SK-N-SH (cell line): ENCODE results near the gene FLRT2. TPM values are rescaled to one million over a fixed set of nuclear protein-coding genes. Genes with fewer than 3 reads are reported as not detected.

Experiments
- CTCF ChIA-PET: fragments of 300-600, 350-600 bp; formaldehyde crosslinking; extraction: SDS; loops from one replicate; lab custom pipeline; 2021; lab: Yijun Ruan, JAX
- POLR2A ChIA-PET: fragments of 350-600 bp; sonication (Branson Sonifier 250); formaldehyde crosslinking; extraction: SDS; loops from one replicate; lab custom pipeline; 2020; ENCODE audit warnings: antibody characterized with exemption, inconsistent platforms; lab: Yijun Ruan, JAX
- DNase-seq: peaks from one replicate; pipeline ENCODE4 v3.0.0; 2012
- H2AFZ ChIP-seq: fragments of 200-600 bp; sonication (generic); 2 replicates; pipeline ENCODE4 v1.8.1; 2016; ENCODE audit warnings: antibody characterized with exemption, mild to moderate bottlenecking, low read depth
- H3F3A ChIP-seq: fragments of 200-600 bp; sonication (generic); replicated peaks from 2 replicates; pipeline ENCODE3; 2016; ENCODE audit warnings: antibody characterized with exemption, mild to moderate bottlenecking; ENCODE audit not compliant: insufficient read depth
- H3K27ac ChIP-seq, 2 experiments: fragments of 200-500 bp in 1 of 2; fragments of 200-600 bp in 1 of 2; sonication (Bioruptor generic) in 1 of 2; sonication (generic), shearing (Covaris generic) in 1 of 2; 2 replicates each; pipeline versions ENCODE4 v1.5.1 to v1.6.1; 2014 to 2016; ENCODE audit warnings: low read depth in 2 of 2, inconsistent platforms in 1 of 2, low read length in 1 of 2, mild to moderate bottlenecking in 1 of 2, mixed read lengths in 1 of 2
- H3K27me3 ChIP-seq: fragments of 200-600 bp; sonication (generic), shearing (Covaris generic); 2 replicates; pipeline ENCODE4 v1.6.1; 2016; ENCODE audit warnings: mixed run types; ENCODE audit not compliant: insufficient read depth
- H3K36me3 ChIP-seq, 2 experiments: fragments of 200-500 bp in 1 of 2; fragments of 200-600 bp in 1 of 2; sonication (Bioruptor generic) in 1 of 2; sonication (generic) in 1 of 2; replicated peaks in 1 of 2; 2 replicates each; pipeline versions ENCODE3 to v1.5.1; 2014 to 2016; ENCODE audit warnings: low read length in 1 of 2, mild to moderate bottlenecking in 1 of 2; ENCODE audit not compliant: insufficient read depth in 2 of 2, control insufficient read depth in 1 of 2
- H3K4me1 ChIP-seq, 2 experiments: fragments of 200-500 bp in 1 of 2; fragments of 200-600 bp in 1 of 2; sonication (Bioruptor generic) in 1 of 2; sonication (generic), shearing (Covaris generic) in 1 of 2; 2 replicates each; pipeline versions ENCODE4 v1.5.1 to v1.6.1; 2014 to 2016; ENCODE audit warnings: low read depth in 1 of 2, low read length in 1 of 2, mixed run types in 1 of 2; ENCODE audit not compliant: insufficient read depth in 2 of 2, control insufficient read depth in 1 of 2
- H3K4me2 ChIP-seq: fragments of 200-600 bp; sonication (generic), shearing (Covaris generic); 2 replicates; pipeline ENCODE4 v1.6.1; 2017; ENCODE audit warnings: mixed run types
- H3K4me3 ChIP-seq, 2 experiments: fragments of 200-500 bp in 1 of 2; fragments of 200-600 bp in 1 of 2; sonication (Bioruptor generic) in 1 of 2; sonication (generic), shearing (Covaris generic) in 1 of 2; 2 replicates each; pipeline versions ENCODE4 v1.5.1 to v1.8.1; 2014 to 2016; ENCODE audit warnings: low read depth in 2 of 2, inconsistent platforms in 1 of 2, low read length in 1 of 2, mild to moderate bottlenecking in 1 of 2, mixed read lengths in 1 of 2, moderate library complexity in 1 of 2
- H3K79me2 ChIP-seq: fragments of 200-600 bp; sonication (generic); 2 replicates; pipeline ENCODE4 v1.8.1; 2017; ENCODE audit warnings: mild to moderate bottlenecking; ENCODE audit not compliant: insufficient read depth
- H3K9ac ChIP-seq: fragments of 200-600 bp; sonication (generic); 2 replicates; pipeline ENCODE4 v1.6.1; 2017; ENCODE audit warnings: mixed run types
- H3K9me2 ChIP-seq: fragments of 200-600 bp; sonication (generic); 2 replicates; pipeline ENCODE4 v1.6.1; 2017; ENCODE audit warnings: mixed run types
- H3K9me3 ChIP-seq: fragments of 200-600 bp; sonication (generic); 2 replicates; pipeline ENCODE4 v1.6.1; 2017; ENCODE audit warnings: mixed run types, mild to moderate bottlenecking, moderate library complexity
- H4K20me1 ChIP-seq: fragments of 200-600 bp; sonication (generic); 2 replicates; pipeline ENCODE4 v1.6.1; 2017; ENCODE audit warnings: mild to moderate bottlenecking, mixed run types; ENCODE audit not compliant: insufficient read depth
- CHD2 ChIP-seq: fragments of 150-350 bp; IDR thresholded peaks from 2 replicates; pipeline ENCODE4 v1.6.1; 2018; ENCODE audit warnings: low read length; ENCODE audit not compliant: partially characterized antibody
- CTCF ChIP-seq: fragments of 200-600 bp; sonication (generic); IDR thresholded peaks from 2 replicates; pipeline ENCODE4 v1.6.1; 2017; ENCODE audit warnings: antibody characterized with exemption, mild to moderate bottlenecking, moderate library complexity
- EZH2phosphoT487 ChIP-seq: fragments of 200-600 bp; sonication (generic); IDR thresholded peaks from 2 replicates; pipeline ENCODE4 v1.6.1; 2017; ENCODE audit warnings: low read depth, mixed run types, mild to moderate bottlenecking, antibody characterized with exemption, moderate library complexity, borderline replicate concordance
- FOSL2 ChIP-seq: IDR thresholded peaks from 2 replicates; pipeline ENCODE4 v1.4.0; 2012; ENCODE audit warnings: low read depth, mild to moderate bottlenecking, moderate library complexity, borderline replicate concordance
- FOXJ3 ChIP-seq: sonication (generic); formaldehyde crosslinking; IDR thresholded peaks from 2 replicates; pipeline ENCODE4 v1.5.1; 2020; ENCODE audit warnings: mild to moderate bottlenecking, missing genetic modification reagents
- JUND ChIP-seq: IDR thresholded peaks from 2 replicates; pipeline ENCODE4 v1.4.0; 2012
- MAX ChIP-seq: IDR thresholded peaks from 2 replicates; pipeline ENCODE4 v1.4.0; 2012; ENCODE audit warnings: low read depth
- MEF2A ChIP-seq: IDR thresholded peaks from 2 replicates; pipeline ENCODE4 v1.4.0; 2012; ENCODE audit warnings: low read depth, borderline replicate concordance
- MXI1 ChIP-seq: IDR thresholded peaks from 2 replicates; pipeline ENCODE4 v1.6.1; 2012; ENCODE audit warnings: mild to moderate bottlenecking, low read depth, low read length, improper control_type of control experiment
- NFIC ChIP-seq: IDR thresholded peaks from 2 replicates; pipeline ENCODE4 v1.4.0; 2012; ENCODE audit warnings: borderline replicate concordance
- NRF1 ChIP-seq: IDR thresholded peaks from 2 replicates; pipeline ENCODE4 v1.6.1; 2012; ENCODE audit warnings: low read depth, mild to moderate bottlenecking, low read length
- POLR2AphosphoS5 ChIP-seq: IDR thresholded peaks from 2 replicates; pipeline ENCODE4 v1.6.1; 2012; ENCODE audit warnings: low read depth, low read length
- SMC3 ChIP-seq: IDR thresholded peaks from 2 replicates; pipeline ENCODE4 v1.6.1; 2012; ENCODE audit warnings: low read depth, low read length, improper control_type of control experiment
- YY1 ChIP-seq: IDR thresholded peaks from 2 replicates; pipeline ENCODE4 v1.4.0; 2012; ENCODE audit warnings: low read depth, mild to moderate bottlenecking
- ZBTB33 ChIP-seq: IDR thresholded peaks from 2 replicates; pipeline ENCODE4 v1.4.0; 2012; ENCODE audit warnings: low read depth, borderline replicate concordance
- WGBS: methylation state at CpG from one replicate; pipeline ENCODE4 v1.1.6; 2017; ENCODE audit warnings: low lambda C conversion rate; 5-methylcytosine and 5-hydroxymethylcytosine counted together
- polyA plus RNA-seq, 3 experiments: library from polyadenylated mRNA; depleted of rRNA; stranded (reverse); fragments of >200 nt; gene quantifications; 2 replicates each; pipeline ENCODE4 v1.2.3, GENCODE V29; 2012
- TF ChIP-seq, protein P1 (sequence below): IDR thresholded peaks from 2 replicates; pipeline ENCODE4 v1.6.1; 2012; ENCODE audit warnings: mild to moderate bottlenecking, low read depth, low read length, moderate library complexity

FLRT2 gene
- polyA plus RNA-seq, 1 of the 3 experiments (the other 2 are of a cell fraction), result 10.8 TPM

GRCh38 chr14:85545738-85546137 lies 15.8 kb downstream of the FLRT2 start:
- ChIA-PET CTCF (no interaction called here), POLR2A (no interaction called here)

DNA sequence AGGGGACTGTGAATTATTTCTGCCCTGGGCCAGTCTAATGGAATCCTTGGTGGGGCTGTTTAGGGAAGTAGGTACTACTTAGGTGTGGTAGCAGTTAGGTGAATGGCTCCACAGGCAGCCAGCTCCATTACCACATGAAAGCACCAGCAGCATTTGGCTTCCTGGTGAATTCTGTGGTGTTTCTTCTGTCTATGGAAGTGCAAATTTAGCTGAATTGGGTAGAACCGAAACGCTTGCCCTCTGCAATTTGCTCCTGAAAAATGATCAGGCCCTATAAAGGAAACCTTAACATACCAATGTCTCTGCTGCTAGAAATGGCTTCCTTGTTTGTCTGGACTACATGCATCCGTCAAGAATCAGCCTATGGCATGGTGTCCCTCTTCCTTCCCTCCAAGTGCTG lies 16.4 kb downstream of the FLRT2 start:
- Histone ChIP-seq H3K79me2 (peaks cover 82% of the 10 kb centered on the region), H3K36me3 (peaks cover 2 to 13% of the 10 kb centered on the region in 2 experiments), H3F3A (peaks cover 3% of the 10 kb centered on the region), H3K9ac (no peak overlapping the region), H3K4me2 (no peak overlapping the region), H2AFZ (no peak overlapping the region), H3K4me3 (no peak overlapping the region), H3K27me3 (no peaks in the 10 kb centered on the region), H3K4me1 (0 out of 4 replicates have a peak, but pooled peaks cover 0 to 4% of the 10 kb centered on the region in 2 experiments), H4K20me1 (peaks cover 3% of the 10 kb centered on the region; the same call in 1 of the 2 replicates), H3K9me3 (no peaks in the 10 kb centered on the region), H3K27ac (no peak overlapping the region), H3K9me2 (no peaks in the 10 kb centered on the region)
- ChIA-PET POLR2A (no interaction called here), CTCF (no interaction called here)
- WGBS, result 85% methylated on average over 2 of the region's 3 CpGs
- no peak for DNase-seq
- TF ChIP-seq SMC3, result no peak
- TF ChIP-seq CTCF, result no peak
- no peak for TF ChIP-seq YY1
- TF ChIP-seq ZBTB33, result no peak
- TF ChIP-seq, protein P1, sequence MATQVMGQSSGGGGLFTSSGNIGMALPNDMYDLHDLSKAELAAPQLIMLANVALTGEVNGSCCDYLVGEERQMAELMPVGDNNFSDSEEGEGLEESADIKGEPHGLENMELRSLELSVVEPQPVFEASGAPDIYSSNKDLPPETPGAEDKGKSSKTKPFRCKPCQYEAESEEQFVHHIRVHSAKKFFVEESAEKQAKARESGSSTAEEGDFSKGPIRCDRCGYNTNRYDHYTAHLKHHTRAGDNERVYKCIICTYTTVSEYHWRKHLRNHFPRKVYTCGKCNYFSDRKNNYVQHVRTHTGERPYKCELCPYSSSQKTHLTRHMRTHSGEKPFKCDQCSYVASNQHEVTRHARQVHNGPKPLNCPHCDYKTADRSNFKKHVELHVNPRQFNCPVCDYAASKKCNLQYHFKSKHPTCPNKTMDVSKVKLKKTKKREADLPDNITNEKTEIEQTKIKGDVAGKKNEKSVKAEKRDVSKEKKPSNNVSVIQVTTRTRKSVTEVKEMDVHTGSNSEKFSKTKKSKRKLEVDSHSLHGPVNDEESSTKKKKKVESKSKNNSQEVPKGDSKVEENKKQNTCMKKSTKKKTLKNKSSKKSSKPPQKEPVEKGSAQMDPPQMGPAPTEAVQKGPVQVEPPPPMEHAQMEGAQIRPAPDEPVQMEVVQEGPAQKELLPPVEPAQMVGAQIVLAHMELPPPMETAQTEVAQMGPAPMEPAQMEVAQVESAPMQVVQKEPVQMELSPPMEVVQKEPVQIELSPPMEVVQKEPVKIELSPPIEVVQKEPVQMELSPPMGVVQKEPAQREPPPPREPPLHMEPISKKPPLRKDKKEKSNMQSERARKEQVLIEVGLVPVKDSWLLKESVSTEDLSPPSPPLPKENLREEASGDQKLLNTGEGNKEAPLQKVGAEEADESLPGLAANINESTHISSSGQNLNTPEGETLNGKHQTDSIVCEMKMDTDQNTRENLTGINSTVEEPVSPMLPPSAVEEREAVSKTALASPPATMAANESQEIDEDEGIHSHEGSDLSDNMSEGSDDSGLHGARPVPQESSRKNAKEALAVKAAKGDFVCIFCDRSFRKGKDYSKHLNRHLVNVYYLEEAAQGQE, result no peak
- TF ChIP-seq NRF1, result no peak

More at GRCh38 chr14:85545738-85546137, 15.8 kb downstream of the FLRT2 start:
- Histone ChIP-seq H3K4me1 (0 out of 4 replicates have a peak, but pooled peaks cover 0 to 6% of the 10 kb centered on the region in 2 experiments), H3K27me3 (no peaks in the 10 kb centered on the region), H3F3A (peaks cover 3% of the 10 kb centered on the region), H3K79me2 (peaks cover 84% of the 10 kb centered on the region), H3K4me2 (no peak overlapping the region), H3K4me3 (no peak overlapping the region), H3K36me3 (peaks cover 2 to 13% of the 10 kb centered on the region in 2 experiments), H3K9ac (no peak overlapping the region), H2AFZ (no peak overlapping the region), H4K20me1 (peaks cover 3% of the 10 kb centered on the region; the same call in 1 of the 2 replicates), H3K27ac (no peak overlapping the region), H3K9me3 (no peaks in the 10 kb centered on the region), H3K9me2 (no peaks in the 10 kb centered on the region)
- TF ChIP-seq FOXJ3 (CRISPR knock-in tag), result no peak
- no peak for TF ChIP-seq SMC3
- no peak for TF ChIP-seq CHD2
- no peak for TF ChIP-seq EZH2phosphoT487
- no peak for TF ChIP-seq FOSL2
- no peak for TF ChIP-seq MEF2A
- TF ChIP-seq NRF1, result no peak
- no peak for TF ChIP-seq CTCF
- no peak for TF ChIP-seq MXI1
- no peak for TF ChIP-seq JUND
- TF ChIP-seq POLR2AphosphoS5, result no peak
- TF ChIP-seq MAX, result no peak
- TF ChIP-seq NFIC, result no peak
- 63% methylated on average over 3 of the region's 3 CpGs for WGBS
- no peak for DNase-seq
